Lower leg skin (tissue), 4 donors: ENCODE data around the gene PPP1R9B. TPM values are rescaled to one million over a fixed set of nuclear protein-coding genes. Genes with fewer than 3 reads are reported as not detected.

ENCODE experiments used
- DNase-seq, 2 donors: peaks; one replicate each; pipeline ENCODE4 v3.0.0-alpha.2; 2019; ENCODE audit warnings: low spot score in 2 of 2
- H3K4me3 ChIP-seq: fragments of 200-600 bp; sonication (generic); 2 replicates; pipeline ENCODE4 v1.5.1; 2017; ENCODE audit warnings: mild to moderate bottlenecking, low read depth; ENCODE audit not compliant: poor library complexity, severe bottlenecking
- CTCF ChIP-seq, 3 donors: fragments of 450-650 bp; IDR thresholded peaks; one replicate each; pipeline ENCODE4 v1.5.1; 2016; ENCODE audit warnings: antibody characterized with exemption in 3 of 3, mild to moderate bottlenecking in 3 of 3, moderate library complexity in 2 of 3
- POLR2A ChIP-seq, 2 donors: fragments of 450-650 bp; IDR thresholded peaks; one replicate each; pipeline ENCODE4 v1.6.1; 2016 to 2017; ENCODE audit warnings: antibody characterized with exemption in 2 of 2, mild to moderate bottlenecking in 1 of 2, moderate library complexity in 1 of 2
- WGBS, 2 donors: methylation state at CpG; one replicate each; pipeline ENCODE4 v1.1.5; 2018; 5-methylcytosine and 5-hydroxymethylcytosine counted together
- intact Hi-C: fragments of 100-400 bp; cut with DNase I; formaldehyde crosslinking; loops from one replicate; pipeline ENCODE4 v1.15.0; 2023; ENCODE audit warnings: low total_unique reads
- total RNA-seq, 4 donors: library from RNA; depleted of rRNA; stranded (reverse); fragments of >200 nt; gene quantifications; one replicate each; pipeline ENCODE4 v1.1.0, GENCODE V29; 2016

Gene PPP1R9B
- total RNA-seq, 4 donors from 2014 or later = 20.7 to 31.9 (median 29.5) TPM

DNA sequence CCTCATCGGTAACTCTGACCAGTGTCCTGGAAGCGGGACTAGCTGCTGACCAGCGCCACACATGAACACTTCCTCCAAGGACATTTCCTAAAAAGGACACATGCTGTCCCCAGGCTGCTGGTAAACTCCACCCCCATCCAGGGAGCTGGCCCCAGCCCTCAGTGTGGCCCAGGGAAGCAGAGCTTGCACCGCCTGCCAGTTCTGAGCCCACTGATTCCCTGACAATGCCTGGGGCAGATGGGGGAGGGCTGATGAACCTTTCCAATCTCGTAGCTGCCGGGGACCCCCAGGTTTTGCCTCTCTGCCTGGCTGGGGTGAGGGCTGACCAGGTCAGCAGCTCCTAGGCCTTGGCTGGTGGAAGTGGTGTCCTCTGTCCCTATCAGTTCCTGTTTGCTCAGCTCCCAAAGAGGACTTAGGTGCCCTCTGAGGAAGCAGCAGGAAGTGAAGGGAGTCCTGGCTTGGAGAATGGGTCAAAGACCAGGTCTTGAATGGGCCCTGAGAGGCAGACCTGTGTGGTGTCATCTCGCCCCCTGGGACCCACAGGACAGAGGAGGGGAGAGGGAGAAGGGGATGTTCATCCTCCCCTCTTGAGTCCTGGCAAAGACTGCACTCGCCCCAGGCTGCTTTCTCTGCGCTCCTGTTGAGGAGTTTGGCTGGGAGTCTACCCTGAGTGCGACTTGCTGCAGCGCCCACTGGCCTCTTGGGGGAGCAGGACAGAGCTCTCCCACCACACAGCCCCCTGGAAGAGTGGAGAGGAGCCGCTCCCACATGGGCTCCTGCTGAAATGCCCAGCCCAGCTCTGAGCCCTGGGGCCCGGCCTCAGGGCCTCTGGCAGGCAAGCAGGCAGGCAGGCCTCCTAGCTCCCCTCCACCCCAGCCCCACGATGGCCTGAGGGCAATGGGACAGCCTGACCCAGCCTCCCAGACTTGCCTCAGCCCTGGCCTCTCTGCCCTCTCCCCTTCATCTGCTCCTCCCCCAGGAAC, 38.5 kb downstream of the PPP1R9B start:
- no peak overlapping the region for H3K4me3 ChIP-seq
- 55 to 56% methylated on average over 8 to 13 of the region's 14 CpGs for WGBS, 2 donors
- intact Hi-C loops = no loop called here
- DNase-seq = no peak
- TF ChIP-seq POLR2A (IDR thresholded peaks at IDR 0.05) (no peak), CTCF (IDR thresholded peaks at IDR 0.05) (no peak)

DNA sequence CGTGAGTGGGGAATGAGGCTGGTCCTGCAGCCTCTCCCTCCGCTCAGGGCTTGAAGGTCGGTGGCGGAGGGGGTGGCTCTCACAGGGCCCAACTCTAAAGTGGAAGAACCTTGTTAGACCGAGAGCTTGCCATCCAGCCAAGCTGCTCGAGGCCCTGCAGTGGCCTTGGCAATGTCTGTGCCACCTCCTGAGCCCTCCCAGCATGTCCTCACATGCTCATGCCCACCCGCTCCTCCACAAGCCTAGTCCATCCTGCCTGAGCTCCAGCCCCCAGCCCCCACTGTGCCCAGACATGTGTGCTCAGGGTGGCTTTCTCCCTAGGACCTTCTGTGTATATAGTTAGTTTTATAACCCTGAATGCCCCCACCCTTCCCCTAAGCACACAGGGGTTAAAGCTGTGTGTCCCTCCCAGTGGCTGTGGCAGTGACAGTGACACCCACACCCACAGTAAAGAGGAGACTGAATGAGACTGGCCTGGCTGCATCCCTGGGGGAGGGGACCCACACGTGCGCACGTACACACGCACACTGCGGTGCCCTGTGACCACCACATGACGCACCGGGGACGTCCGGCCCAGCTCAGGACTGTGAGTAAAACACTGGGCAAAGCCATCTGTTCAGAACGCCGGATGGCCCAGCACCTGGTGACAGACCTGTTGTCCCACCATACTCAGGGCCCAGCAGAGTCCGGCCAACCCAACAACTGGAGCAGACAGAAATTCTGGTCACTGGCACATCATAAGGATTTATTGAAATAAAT, 39.7 kb downstream of the PPP1R9B start:
- WGBS, 2 donors = 79 to 86% methylated on average over 19 of the region's 19 CpGs
- no peak for DNase-seq
- TF ChIP-seq POLR2A (IDR thresholded peaks at IDR 0.05) = no peak
- no peak for TF ChIP-seq CTCF (IDR thresholded peaks at IDR 0.05)
- intact Hi-C loops = no loop called here
- H3K4me3 ChIP-seq = no peak overlapping the region

DNA sequence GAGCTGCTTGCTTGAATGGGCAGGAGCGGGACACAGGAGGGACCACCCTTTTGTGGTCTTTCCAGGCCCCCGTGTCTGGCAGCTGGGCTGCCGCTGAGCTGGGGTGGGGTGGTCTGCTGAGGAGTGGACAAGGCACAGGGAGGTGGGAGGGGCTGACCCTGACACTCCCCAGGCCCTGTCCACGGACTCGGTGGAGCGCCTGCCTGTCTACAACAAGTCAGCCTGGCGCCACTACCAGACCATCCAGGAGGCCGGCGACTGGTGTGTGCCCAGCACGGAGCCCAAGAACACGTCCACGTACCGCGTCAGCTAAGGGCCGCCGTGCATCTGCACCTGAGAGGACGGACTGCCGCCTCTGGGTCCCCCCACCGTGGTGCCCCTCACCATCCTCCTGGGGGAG, 40.7 kb downstream of the PPP1R9B start:
- DNase-seq = no peak
- intact Hi-C loops = no loop called here
- 91 to 93% methylated on average over 9 to 19 of the region's 19 CpGs for WGBS, 2 donors
- no peak overlapping the region for H3K4me3 ChIP-seq
- TF ChIP-seq POLR2A (IDR thresholded peaks at IDR 0.05) (no peak), CTCF (IDR thresholded peaks at IDR 0.05) (no peak)

DNA sequence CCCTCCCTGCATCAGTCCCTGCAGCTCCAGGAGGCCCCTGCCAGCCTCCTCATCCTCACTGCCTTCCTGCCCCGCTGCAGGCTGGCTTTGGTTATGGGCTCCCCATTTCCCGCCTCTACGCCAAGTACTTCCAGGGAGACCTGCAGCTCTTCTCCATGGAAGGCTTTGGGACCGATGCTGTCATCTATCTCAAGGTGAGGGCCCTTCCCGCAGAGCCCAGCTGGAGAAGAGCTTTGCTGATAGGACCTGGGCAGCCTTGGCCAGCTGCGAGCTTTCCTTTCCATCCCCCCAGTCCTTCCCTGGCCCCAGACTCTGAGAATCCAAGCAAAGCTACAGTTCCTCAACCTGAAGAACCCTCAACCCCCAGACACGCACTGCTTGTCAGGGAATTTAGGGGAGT, 41.3 kb downstream of the PPP1R9B start:
- no peak overlapping the region for H3K4me3 ChIP-seq
- 87% methylated on average over 7 of the region's 7 CpGs for WGBS, 2 donors
- no peak for TF ChIP-seq CTCF (IDR thresholded peaks at IDR 0.05)
- no peak for TF ChIP-seq POLR2A (IDR thresholded peaks at IDR 0.05)
- intact Hi-C loops = no loop called here
- no peak for DNase-seq

DNA sequence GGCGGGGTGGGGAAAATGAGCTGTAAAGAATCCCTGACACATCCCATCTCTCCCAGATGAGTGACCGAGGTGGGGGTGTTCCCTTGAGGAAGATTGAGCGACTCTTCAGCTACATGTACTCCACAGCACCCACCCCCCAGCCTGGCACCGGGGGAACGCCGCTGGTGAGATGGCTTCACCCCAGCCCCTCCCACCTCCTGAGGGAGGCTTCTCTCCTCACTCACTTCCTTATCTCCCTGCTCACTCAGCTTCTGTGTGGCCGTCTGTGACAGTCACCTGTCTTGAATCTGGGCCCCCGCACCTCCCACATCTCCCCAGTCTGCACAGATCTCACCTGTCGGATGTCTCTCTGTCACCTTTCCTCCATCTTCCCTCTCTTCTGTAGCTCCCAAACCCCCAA, 41.9 kb downstream of the PPP1R9B start:
- no peak overlapping the region for H3K4me3 ChIP-seq
- TF ChIP-seq POLR2A (IDR thresholded peaks at IDR 0.05) = no peak
- TF ChIP-seq CTCF (IDR thresholded peaks at IDR 0.05) = no peak
- no peak for DNase-seq
- 82 to 86% methylated on average over 9 of the region's 9 CpGs for WGBS, 2 donors
- intact Hi-C loops = no loop called here
